K562 (cell line): ENCODE results near the gene ADRA1B.

Source experiments
- CHD2 ChIP-seq: IDR thresholded peaks from 2 replicates; pipeline ENCODE4 v1.6.1; 2011; ENCODE audit warnings: low read depth, low read length
- FOXP1 ChIP-seq: sonication (generic); formaldehyde crosslinking; IDR thresholded peaks from 2 replicates; pipeline ENCODE4 v1.8.0; 2022; ENCODE audit warnings: mild to moderate bottlenecking, missing genetic modification reagents
- GATA2 ChIP-seq: sonication (generic); formaldehyde crosslinking; IDR thresholded peaks from 2 replicates; pipeline ENCODE4 v1.4.0; 2020; ENCODE audit warnings: mild to moderate bottlenecking, missing genetic modification reagents
- JUN ChIP-seq, 2 experiments: sonication (generic) in 1 of 2; formaldehyde crosslinking in 1 of 2; IDR thresholded peaks; 2 replicates each; pipeline versions ENCODE4 v1.6.1 to v1.8.0; 2012 to 2022; ENCODE audit warnings: borderline replicate concordance in 2 of 2, mild to moderate bottlenecking in 2 of 2, improper control_type of control experiment in 1 of 2, low read depth in 1 of 2, low read length in 1 of 2, missing genetic modification reagents in 1 of 2
- MECOM ChIP-seq: fragments of 250-450 bp; sonication (Bioruptor Pico); IDR thresholded peaks from 2 replicates; pipeline ENCODE4 v1.8.0; 2022; ENCODE audit warnings: inconsistent platforms
- MXI1 ChIP-seq: IDR thresholded peaks from 2 replicates; pipeline ENCODE4 v1.6.1; 2011; ENCODE audit warnings: low read depth, mild to moderate bottlenecking, improper control_type of control experiment, low read length
- POLR2A ChIP-seq: fragments of 450-650 bp; conservative IDR thresholded peaks from 2 replicates; pipeline ENCODE4 v1.6.1; 2016
- SNRNP70 ChIP-seq: fragments of 200-400 bp; formaldehyde crosslinking; optimal IDR thresholded peaks from 2 replicates; pipeline ENCODE3; 2017; ENCODE audit warnings: low read depth, low read length
- SPI1 ChIP-seq: IDR thresholded peaks from 2 replicates; pipeline ENCODE4 v1.6.1; 2011; ENCODE audit warnings: low read depth, low read length, control low read depth, borderline replicate concordance
- YY1 ChIP-seq, 3 experiments: IDR thresholded peaks; 2 replicates each; pipeline ENCODE4 v1.6.1; 2011; ENCODE audit warnings: low read length in 2 of 3, mild to moderate bottlenecking in 2 of 3, moderate library complexity in 2 of 3, borderline replicate concordance in 1 of 3, control low read depth in 1 of 3, low read depth in 1 of 3; ENCODE audit not compliant: insufficient read depth in 3 of 3, insufficient replicate concordance in 2 of 3, control insufficient read depth in 1 of 3, insufficient read length in 1 of 3; ENCODE audit errors: extremely low read depth in 1 of 3
- ZFX ChIP-seq: sonication (generic); formaldehyde crosslinking; IDR thresholded peaks from 2 replicates; pipeline ENCODE4 v1.8.0; 2022; ENCODE audit warnings: mild to moderate bottlenecking, missing genetic modification reagents, moderate library complexity
- TF ChIP-seq, protein P1 (sequence below): fragments of 250-450 bp; sonication (Bioruptor Pico); IDR thresholded peaks from 2 replicates; pipeline ENCODE4 v1.8.0; 2021; ENCODE audit warnings: moderate library complexity, mild to moderate bottlenecking, inconsistent platforms
- TF ChIP-seq, protein P2 (sequence below): sonication (generic); formaldehyde crosslinking; IDR thresholded peaks from 2 replicates; pipeline ENCODE4 v1.9.0; 2022; ENCODE audit warnings: mild to moderate bottlenecking, missing genetic modification reagents
- TF ChIP-seq, protein P3 (sequence below), 3 experiments: IDR thresholded peaks in 2 of 3; conservative IDR thresholded peaks in 1 of 3; 2 replicates each; pipeline ENCODE4 v1.5.1; 2011 to 2012; ENCODE audit warnings: low read length in 3 of 3, mild to moderate bottlenecking in 3 of 3, control low read depth in 2 of 3, improper control_type of control experiment in 1 of 3, inconsistent platforms in 1 of 3, low read depth in 1 of 3, mixed read lengths in 1 of 3, moderate library complexity in 1 of 3; ENCODE audit not compliant: insufficient read depth in 2 of 3

DNA sequence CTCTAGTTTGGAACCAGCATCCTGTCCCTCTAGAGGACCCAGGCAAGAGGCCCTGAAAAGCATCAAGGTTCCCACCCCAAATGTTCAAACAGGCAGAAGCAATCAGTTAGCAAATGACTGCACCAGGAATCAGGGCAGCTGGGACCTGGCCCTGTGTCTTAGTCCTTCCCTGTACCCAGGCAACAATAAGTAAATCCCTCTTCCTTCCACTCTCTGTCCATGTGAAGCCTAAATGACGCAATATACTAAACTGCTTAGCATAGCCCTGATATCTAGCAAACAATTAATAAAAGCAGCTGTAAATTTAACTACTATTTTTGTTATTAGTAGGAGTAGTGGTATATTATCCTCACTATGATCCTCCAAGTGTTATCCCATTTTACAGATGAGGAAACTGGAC is 13.2 kb upstream of the ADRA1B start:
- TF ChIP-seq MECOM (CRISPR knock-in tag) = no peak
- no peak for TF ChIP-seq YY1 (IDR thresholded peaks at IDR 0.05; ENCODE audit: borderline replicate concordance in 1 of 3, control insufficient read depth in 1 of 3, extremely low read depth in 1 of 3, insufficient read depth in 3 of 3, insufficient read length in 1 of 3, insufficient replicate concordance in 2 of 3, low read depth in 1 of 3, low read length in 2 of 3)
- TF ChIP-seq GATA2 (CRISPR knock-in tag) = no peak
- TF ChIP-seq, protein P1, sequence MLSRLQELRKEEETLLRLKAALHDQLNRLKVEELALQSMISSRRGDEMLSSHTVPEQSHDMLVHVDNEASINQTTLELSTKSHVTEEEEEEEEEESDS (CRISPR knock-in tag) = no peak
- no peak for TF ChIP-seq FOXP1 (CRISPR knock-in tag)
- no peak for TF ChIP-seq POLR2A
- no peak for TF ChIP-seq JUN (IDR thresholded peaks at IDR 0.05; ENCODE audit: borderline replicate concordance, low read depth, low read length)
- no peak for TF ChIP-seq JUN (CRISPR knock-in tag; IDR thresholded peaks at IDR 0.05; ENCODE audit: borderline replicate concordance)
- no peak for TF ChIP-seq SNRNP70
- TF ChIP-seq MXI1 = no peak
- TF ChIP-seq SPI1 = no peak
- TF ChIP-seq, protein P2, sequence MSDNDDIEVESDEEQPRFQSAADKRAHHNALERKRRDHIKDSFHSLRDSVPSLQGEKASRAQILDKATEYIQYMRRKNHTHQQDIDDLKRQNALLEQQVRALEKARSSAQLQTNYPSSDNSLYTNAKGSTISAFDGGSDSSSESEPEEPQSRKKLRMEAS (CRISPR knock-in tag) = no peak
- TF ChIP-seq CHD2 = no peak
- TF ChIP-seq ZFX (CRISPR knock-in tag) = no peak
- TF ChIP-seq, protein P3, sequence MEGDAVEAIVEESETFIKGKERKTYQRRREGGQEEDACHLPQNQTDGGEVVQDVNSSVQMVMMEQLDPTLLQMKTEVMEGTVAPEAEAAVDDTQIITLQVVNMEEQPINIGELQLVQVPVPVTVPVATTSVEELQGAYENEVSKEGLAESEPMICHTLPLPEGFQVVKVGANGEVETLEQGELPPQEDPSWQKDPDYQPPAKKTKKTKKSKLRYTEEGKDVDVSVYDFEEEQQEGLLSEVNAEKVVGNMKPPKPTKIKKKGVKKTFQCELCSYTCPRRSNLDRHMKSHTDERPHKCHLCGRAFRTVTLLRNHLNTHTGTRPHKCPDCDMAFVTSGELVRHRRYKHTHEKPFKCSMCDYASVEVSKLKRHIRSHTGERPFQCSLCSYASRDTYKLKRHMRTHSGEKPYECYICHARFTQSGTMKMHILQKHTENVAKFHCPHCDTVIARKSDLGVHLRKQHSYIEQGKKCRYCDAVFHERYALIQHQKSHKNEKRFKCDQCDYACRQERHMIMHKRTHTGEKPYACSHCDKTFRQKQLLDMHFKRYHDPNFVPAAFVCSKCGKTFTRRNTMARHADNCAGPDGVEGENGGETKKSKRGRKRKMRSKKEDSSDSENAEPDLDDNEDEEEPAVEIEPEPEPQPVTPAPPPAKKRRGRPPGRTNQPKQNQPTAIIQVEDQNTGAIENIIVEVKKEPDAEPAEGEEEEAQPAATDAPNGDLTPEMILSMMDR (IDR thresholded peaks at IDR 0.05 in 2 of 3, conservative IDR thresholded peaks at IDR 0.05 in 1 of 3; ENCODE audit: insufficient read depth in 2 of 3, low read depth in 1 of 3, low read length in 3 of 3) = no peak
